CD14-positive monocyte (primary cell): ENCODE data around the gene MID1IP1. TPM values are rescaled to one million over a fixed set of nuclear protein-coding genes. Genes with fewer than 3 reads are reported as not detected.

Experiments used
- DNase-seq, 3 donors: peaks; one replicate each; pipeline ENCODE4 v3.0.0-alpha.2; 2011 to 2022
- H2AFZ ChIP-seq: 2 replicates; pipeline ENCODE4 v1.6.0; 2012; ENCODE audit warnings: mild to moderate bottlenecking, low read depth, low read length, inconsistent platforms; ENCODE audit not compliant: insufficient read depth, poor library complexity, severe bottlenecking
- H3K27ac ChIP-seq, 2 donors: 1 replicate in 1 of 2; 2 replicates in 1 of 2; pipeline ENCODE4 v1.5.1; 2012 to 2013; ENCODE audit warnings: low read length in 2 of 2, control low read depth in 1 of 2, inconsistent platforms in 1 of 2, low read depth in 1 of 2, mild to moderate bottlenecking in 1 of 2
- H3K27me3 ChIP-seq, 2 donors: one replicate each; pipeline versions ENCODE4 v1.6.0 to v1.6.1; 2011 to 2013; ENCODE audit warnings: low read length in 2 of 2; ENCODE audit not compliant: control insufficient read depth in 2 of 2, insufficient read depth in 2 of 2
- H3K36me3 ChIP-seq, 2 donors: replicated peaks in 1 of 2; 1 replicate in 1 of 2; 2 replicates in 1 of 2; pipeline versions ENCODE4 v1.5.1 to v1.6.1; 2012 to 2013; ENCODE audit warnings: low read length in 2 of 2, control low read depth in 1 of 2, inconsistent platforms in 1 of 2, mild to moderate bottlenecking in 1 of 2; ENCODE audit not compliant: insufficient read depth in 2 of 2, control insufficient read depth in 1 of 2
- H3K4me1 ChIP-seq, 2 donors: 1 replicate in 1 of 2; 2 replicates in 1 of 2; pipeline versions ENCODE4 v1.5.1 to v1.6.1; 2012 to 2013; ENCODE audit warnings: low read length in 2 of 2, control low read depth in 1 of 2, inconsistent platforms in 1 of 2, mild to moderate bottlenecking in 1 of 2, moderate library complexity in 1 of 2; ENCODE audit not compliant: insufficient read depth in 2 of 2, control insufficient read depth in 1 of 2
- H3K4me2 ChIP-seq: replicated peaks from 2 replicates; pipeline ENCODE3; 2012; ENCODE audit warnings: low read length, moderate library complexity, mild to moderate bottlenecking; ENCODE audit not compliant: poor library complexity, severe bottlenecking; ENCODE audit errors: extremely low read depth
- H3K4me3 ChIP-seq, 3 experiments: fragments of 200-600 bp in 1 of 3; sonication (generic) in 1 of 3; replicated peaks in 1 of 3; 1 replicate in 2 of 3; 2 replicates in 1 of 3; pipeline ENCODE4 v1.5.1; 2011 to 2013; ENCODE audit warnings: low read length in 3 of 3, mild to moderate bottlenecking in 3 of 3, control low read depth in 2 of 3, low read depth in 2 of 3, inconsistent platforms in 1 of 3, moderate library complexity in 1 of 3
- H3K79me2 ChIP-seq: 2 replicates; pipeline ENCODE4 v1.6.0; 2012; ENCODE audit warnings: mild to moderate bottlenecking, control low read depth, inconsistent platforms, low read length, moderate library complexity; ENCODE audit not compliant: insufficient read depth
- H3K9ac ChIP-seq: 2 replicates; pipeline ENCODE4 v1.6.0; 2017; ENCODE audit warnings: low read length, mild to moderate bottlenecking; ENCODE audit not compliant: insufficient read depth, poor library complexity, severe bottlenecking
- H3K9me3 ChIP-seq, 2 donors: replicated peaks in 1 of 2; 1 replicate in 1 of 2; 2 replicates in 1 of 2; pipeline versions ENCODE4 v1.5.1 to v1.6.1; 2012 to 2013; ENCODE audit warnings: low read length in 2 of 2, control low read depth in 1 of 2; ENCODE audit not compliant: control insufficient read depth in 1 of 2, insufficient read depth in 1 of 2
- H4K20me1 ChIP-seq: 2 replicates; pipeline ENCODE4 v1.6.0; 2012; ENCODE audit warnings: mild to moderate bottlenecking, low read length, control low read depth, moderate library complexity; ENCODE audit not compliant: insufficient read depth
- H3K27ac Mint-ChIP-seq, 7 donors: one replicate each; pipeline ENCODE4 v1.8.0; 2020; ENCODE audit warnings: mild to moderate bottlenecking in 7 of 7, mixed read lengths in 7 of 7, moderate library complexity in 6 of 7, inconsistent platforms in 2 of 7
- H3K27me3 Mint-ChIP-seq, 3 donors: one replicate each; pipeline ENCODE4 v1.8.0; 2021 to 2022; ENCODE audit warnings: low read depth in 3 of 3, mild to moderate bottlenecking in 3 of 3, mixed read lengths in 3 of 3, moderate library complexity in 3 of 3, inconsistent platforms in 1 of 3
- H3K36me3 Mint-ChIP-seq, 2 donors: one replicate each; pipeline ENCODE4 v1.8.0; 2020; ENCODE audit warnings: mixed read lengths in 2 of 2, inconsistent platforms in 1 of 2, mild to moderate bottlenecking in 1 of 2
- H3K4me1 Mint-ChIP-seq: one replicate; pipeline ENCODE4 v1.8.0; 2020; ENCODE audit warnings: mild to moderate bottlenecking, mixed read lengths
- H3K4me3 Mint-ChIP-seq, 2 donors: one replicate each; pipeline ENCODE4 v1.8.0; 2020; ENCODE audit warnings: mild to moderate bottlenecking in 2 of 2, mixed read lengths in 2 of 2, moderate library complexity in 1 of 2
- H3K9me3 Mint-ChIP-seq, 7 donors: one replicate each; pipeline ENCODE4 v1.8.0; 2020 to 2022; ENCODE audit warnings: mixed read lengths in 7 of 7, mild to moderate bottlenecking in 6 of 7, moderate library complexity in 6 of 7, inconsistent platforms in 2 of 7
- CTCF ChIP-seq: fragments of 200-600 bp; IDR thresholded peaks from one replicate; pipeline ENCODE4 v1.8.0; 2022; ENCODE audit warnings: antibody characterized with exemption, mild to moderate bottlenecking
- WGBS: methylation state at CpG from one replicate; pipeline ENCODE4 v1.1.5; 2013; ENCODE audit warnings: missing lambda C conversion rate; ENCODE audit not compliant: insufficient coverage; 5-methylcytosine and 5-hydroxymethylcytosine counted together
- intact Hi-C, 2 donors: fragments of 100-400 bp; cut with micrococcal nuclease; formaldehyde crosslinking; loops; one replicate each; pipeline versions ENCODE4 v1.15.0 to v1.15.1; 2023
- polyA plus RNA-seq, 3 donors: library from polyadenylated mRNA; depleted of rRNA in 1 of 3; unstranded in 2 of 3; stranded (reverse) in 1 of 3; fragments of 300-500 nt in 2 of 3; fragments of >200 nt in 1 of 3; fragmentation: Illumina TruSeq in 2 of 3; gene quantifications; 1 replicate in 2 of 3; 2 replicates in 1 of 3; pipeline ENCODE4 v1.2.3, GENCODE V29; 2012 to 2021

The MID1IP1 gene
- polyA plus RNA-seq, 3 donors, result 48.4 to 138 (median 55.5) TPM

- peaks cover 38% of the 10 kb centered on the region for H3K4me1 Mint-ChIP-seq
- peaks cover 0 to 17% (median 0%) of the 10 kb centered on the region in 3 donors for H3K27me3 Mint-ChIP-seq
- peaks cover 0 to 4% of the 10 kb centered on the region in 2 donors for H3K36me3 Mint-ChIP-seq
- Histone ChIP-seq H3K36me3 (no peaks in the 10 kb centered on the region), H3K79me2 (peaks cover 66% of the 10 kb centered on the region), H3K4me3 (peak overlapping the region; percentile 60 to 91 (median 88)), H3K4me2 (peak overlapping the region; percentile 78), H3K4me1 (peaks cover 38 to 46% of the 10 kb centered on the region in 2 donors), H3K9me3 (peaks cover 0 to 12% of the 10 kb centered on the region in 2 donors), H3K9ac (peak overlapping the region; percentile 85), H4K20me1 (no peaks in the 10 kb centered on the region), H2AFZ (peak overlapping the region; percentile 23), H3K27ac (peak overlapping the region; percentile 79 to 89), H3K27me3 (no peaks in the 10 kb centered on the region)
- H3K4me3 Mint-ChIP-seq, result peak overlapping the region; percentile 88 to 93
- intact Hi-C loops, result loop anchor here (5.0 to 10.0 kb wide), 5 partner anchors 43 to 343 kb away; no protein-coding TSS in a partner anchor
- DNase-seq, result no peak
- TF ChIP-seq CTCF, result no peak
- H3K9me3 Mint-ChIP-seq, result peaks cover 0 to 29% (median 3%) of the 10 kb centered on the region in 7 donors
- H3K27ac Mint-ChIP-seq, result peak overlapping the region; percentile 88 to 98 (median 96)
- WGBS, result 0% methylated on average over 10 of the region's 19 CpGs
Measured at GRCh38 chrX:38804432-38804681, 3.1 kb downstream of the MID1IP1 start.

- H3K79me2 ChIP-seq, result peaks cover 66% of the 10 kb centered on the region
- peaks cover 0 to 12% of the 10 kb centered on the region in 2 donors for H3K9me3 ChIP-seq
- no peaks in the 10 kb centered on the region for H3K36me3 ChIP-seq
- peak overlapping the region; percentile 88 to 93 for H3K4me3 Mint-ChIP-seq
- intact Hi-C loops, result loop anchor here (5.0 to 10.0 kb wide), 5 partner anchors 42 to 342 kb away; no protein-coding TSS in a partner anchor
- H3K27me3 Mint-ChIP-seq, result peaks cover 0 to 17% (median 0%) of the 10 kb centered on the region in 3 donors
- no peaks in the 10 kb centered on the region for H4K20me1 ChIP-seq
- H3K4me1 Mint-ChIP-seq, result peaks cover 40% of the 10 kb centered on the region
- no peaks in the 10 kb centered on the region for H3K27me3 ChIP-seq
- DNase-seq, result peak in 1 of 3 donors; percentile 10
- peak overlapping the region; percentile 88 to 98 (median 96) for H3K27ac Mint-ChIP-seq
- peak overlapping the region; percentile 23 for H2AFZ ChIP-seq
- peak overlapping the region; percentile 60 to 91 (median 88) for H3K4me3 ChIP-seq
- H3K4me1 ChIP-seq, result peaks cover 43 to 51% of the 10 kb centered on the region in 2 donors
- H3K9me3 Mint-ChIP-seq, result peaks cover 0 to 29% (median 3%) of the 10 kb centered on the region in 7 donors
- peak overlapping the region; percentile 79 to 89 for H3K27ac ChIP-seq
- no peak for TF ChIP-seq CTCF
- peak overlapping the region; percentile 85 for H3K9ac ChIP-seq
- H3K36me3 Mint-ChIP-seq, result peaks cover 0 to 4% of the 10 kb centered on the region in 2 donors
- peak overlapping the region; percentile 78 for H3K4me2 ChIP-seq
- 0% methylated on average over 44 of the region's 66 CpGs for WGBS
Measured at GRCh38 chrX:38804682-38805431, 3.6 kb downstream of the MID1IP1 start.
